ENCODE results near the gene APLP1. TPM values are rescaled to one million over a fixed set of nuclear protein-coding genes. Genes with fewer than 3 reads are reported as not detected.
"Not testable (repeated sequence)": the region's sequence is repeated elsewhere in the genome, so short reads cannot be mapped to it uniquely, and the experiment has no call there.

Gene APLP1
- total RNA-seq, 1 experiment from 2014 or later, result 11.5 TPM

GRCh38 chr19:35869327-35870123 lies 1.2 kb downstream of the APLP1 start:
- CTCF ChIA-PET, result interaction anchor here (0.5 to 0.7 kb wide), 2 partner anchors 39 to 62 kb away, joined by 3 read pairs; partner anchors contain the start of gene TYROBP
- intact Hi-C loops (cut with micrococcal nuclease; ENCODE audit: unreplicated experiment), result no loop called here
- Mint-ChIP-seq H3K4me3 (ENCODE audit: low read depth, unreplicated experiment) (peak overlapping the region; percentile 58), H3K27me3 (ENCODE audit: unreplicated experiment) (peaks cover 73% of the 10 kb centered on the region), H3K27ac (ENCODE audit: unreplicated experiment) (peak overlapping the region; percentile 46), H3K9me3 (ENCODE audit: low read depth, unreplicated experiment) (no peaks in the 10 kb centered on the region), H3K4me1 (ENCODE audit: low read depth, unreplicated experiment) (peaks cover 13% of the 10 kb centered on the region), H3K36me3 (ENCODE audit: insufficient read depth, unreplicated experiment) (peaks cover 17% of the 10 kb centered on the region)
- DNase-seq, result peak; percentile 91
- no peak for TF ChIP-seq CTCF (IDR thresholded peaks at IDR 0.05; ENCODE audit: unreplicated experiment)
- no TSS peak for BruUV-seq (replicated peaks)

DNA sequence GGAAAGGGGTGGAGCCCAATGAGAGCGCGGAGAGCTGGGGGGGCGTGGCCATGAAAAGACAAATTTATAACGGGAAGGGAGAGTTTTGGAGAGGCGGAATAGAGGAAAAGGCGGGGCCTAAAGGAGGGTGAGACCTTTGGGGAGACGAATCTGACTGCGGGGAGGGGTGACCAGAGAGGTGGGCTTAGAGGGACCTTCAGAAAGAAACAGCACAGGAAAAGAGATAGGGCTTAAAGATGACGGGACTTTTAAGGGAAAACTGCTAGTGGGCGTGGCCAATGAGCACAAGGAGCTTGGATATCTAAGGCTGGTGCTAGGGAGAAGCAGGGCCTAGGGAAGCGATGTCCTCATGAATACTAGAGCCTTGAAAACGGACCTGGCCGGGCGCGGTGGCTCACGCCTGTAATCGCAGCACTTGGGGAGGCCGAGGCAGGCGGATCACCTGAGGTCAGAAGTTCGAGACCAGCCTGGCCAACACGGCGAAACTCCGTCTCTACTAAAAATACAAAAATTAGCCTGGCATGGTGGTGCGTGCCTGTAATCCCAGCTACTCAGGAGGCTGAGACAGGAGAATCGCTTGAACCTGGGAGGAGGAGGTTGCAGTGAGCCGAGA lies 1.9 kb downstream of the APLP1 start:
- BruUV-seq (replicated peaks); intact Hi-C loops (cut with micrococcal nuclease; ENCODE audit: unreplicated experiment); H3K9me3 Mint-ChIP-seq (ENCODE audit: low read depth, unreplicated experiment): not testable (repeated sequence)
- DNase-seq, result peak; percentile 44
- peaks cover 13% of the 10 kb centered on the region for H3K4me1 Mint-ChIP-seq (ENCODE audit: low read depth, unreplicated experiment)
- H3K27me3 Mint-ChIP-seq (ENCODE audit: unreplicated experiment), result peaks cover 67% of the 10 kb centered on the region
- peak overlapping the region; percentile 46 for H3K27ac Mint-ChIP-seq (ENCODE audit: unreplicated experiment)
- CTCF ChIA-PET, result interaction anchor here (0.5 to 0.7 kb wide), 3 partner anchors 38 to 340 kb away, joined by 3 to 8 read pairs (median 3); partner anchors contain the start of gene TYROBP
- peak overlapping the region; percentile 58 for H3K4me3 Mint-ChIP-seq (ENCODE audit: low read depth, unreplicated experiment)
- H3K36me3 Mint-ChIP-seq (ENCODE audit: insufficient read depth, unreplicated experiment), result peaks cover 17% of the 10 kb centered on the region

DNA sequence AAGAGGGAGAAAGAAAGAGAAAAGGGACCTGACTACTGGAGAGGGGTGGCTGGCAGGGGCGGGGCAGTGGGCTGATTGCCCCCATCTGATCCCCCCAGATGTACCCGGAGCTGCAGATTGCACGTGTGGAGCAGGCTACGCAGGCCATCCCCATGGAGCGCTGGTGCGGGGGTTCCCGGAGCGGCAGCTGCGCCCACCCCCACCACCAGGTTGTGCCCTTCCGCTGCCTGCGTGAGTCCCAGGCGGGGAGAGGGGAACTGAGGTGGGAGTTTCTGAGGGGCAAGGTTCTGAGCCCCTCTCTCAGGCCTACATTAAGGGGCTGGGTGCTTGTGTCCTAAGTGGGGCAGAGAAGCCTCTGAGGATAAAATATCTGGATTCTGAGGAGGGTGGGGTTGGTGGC lies 2.4 kb downstream of the APLP1 start:
- H3K27me3 Mint-ChIP-seq (ENCODE audit: unreplicated experiment), result peaks cover 66% of the 10 kb centered on the region
- DNase-seq, result no peak
- H3K4me1 Mint-ChIP-seq (ENCODE audit: low read depth, unreplicated experiment), result peaks cover 13% of the 10 kb centered on the region
- no TSS peak for BruUV-seq (replicated peaks)
- intact Hi-C loops (cut with micrococcal nuclease; ENCODE audit: unreplicated experiment), result no loop called here
- H3K27ac Mint-ChIP-seq (ENCODE audit: unreplicated experiment), result no peak overlapping the region
- peaks cover 17% of the 10 kb centered on the region for H3K36me3 Mint-ChIP-seq (ENCODE audit: insufficient read depth, unreplicated experiment)
- CTCF ChIA-PET, result no interaction called here
- TF ChIP-seq CTCF (IDR thresholded peaks at IDR 0.05; ENCODE audit: unreplicated experiment), result no peak
- H3K4me3 Mint-ChIP-seq (ENCODE audit: low read depth, unreplicated experiment), result no peak overlapping the region
- H3K9me3 Mint-ChIP-seq (ENCODE audit: low read depth, unreplicated experiment), result no peaks in the 10 kb centered on the region

GRCh38 chr19:35871611-35872010 lies 3.2 kb downstream of the APLP1 start:
- Mint-ChIP-seq H3K9me3 (ENCODE audit: low read depth, unreplicated experiment) (no peaks in the 10 kb centered on the region), H3K4me1 (ENCODE audit: low read depth, unreplicated experiment) (peaks cover 13% of the 10 kb centered on the region), H3K4me3 (ENCODE audit: low read depth, unreplicated experiment) (no peak overlapping the region), H3K36me3 (ENCODE audit: insufficient read depth, unreplicated experiment) (peaks cover 17% of the 10 kb centered on the region), H3K27me3 (ENCODE audit: unreplicated experiment) (peaks cover 66% of the 10 kb centered on the region), H3K27ac (ENCODE audit: unreplicated experiment) (no peak overlapping the region)
- CTCF ChIA-PET, result no interaction called here
- no TSS peak for BruUV-seq (replicated peaks)
- intact Hi-C loops (cut with micrococcal nuclease; ENCODE audit: unreplicated experiment), result loop anchor here (2.0 kb wide), 1 partner anchor 47 kb away; no protein-coding TSS in a partner anchor
- DNase-seq, result no peak
- TF ChIP-seq CTCF (IDR thresholded peaks at IDR 0.05; ENCODE audit: unreplicated experiment), result no peak
